Measurements from ENCODE around the gene PACSIN2. TPM values are rescaled to one million over a fixed set of nuclear protein-coding genes. Genes with fewer than 3 reads are reported as not detected.

PACSIN2 gene
- total RNA-seq, 2 experiments from 2014 or later: 33.5 to 35.7 TPM

GRCh38 chr22:42912059-42912458, 102.9 kb downstream of the PACSIN2 start:
- Mint-ChIP-seq H3K27ac (no peak overlapping the region), H3K4me3 (no peak overlapping the region), H3K36me3 (ENCODE audit: low read depth) (no peaks in the 10 kb centered on the region), H3K27me3 (no peaks in the 10 kb centered on the region), H3K4me1 (ENCODE audit: low read depth) (peaks cover 4% of the 10 kb centered on the region), H3K9me3 (no peaks in the 10 kb centered on the region)
- ChIA-PET CTCF (interaction anchor here (2.4 kb wide), 1 partner anchor 10 kb away, joined by 7 read pairs; no protein-coding TSS in a partner anchor), POLR2A (no interaction called here)
- ATAC-seq (no peak), DNase-seq (no peak)
- no peak for TF ChIP-seq CTCF (IDR thresholded peaks at IDR 0.05)
- intact Hi-C loops (cut with micrococcal nuclease): no loop called here

- Mint-ChIP-seq H3K27me3 (no peaks in the 10 kb centered on the region), H3K9me3 (no peaks in the 10 kb centered on the region), H3K4me1 (ENCODE audit: low read depth) (no peaks in the 10 kb centered on the region), H3K36me3 (ENCODE audit: low read depth) (no peaks in the 10 kb centered on the region), H3K4me3 (no peak overlapping the region), H3K27ac (no peak overlapping the region)
- no peak for DNase-seq
- ChIA-PET CTCF (interaction anchor here (1.5 kb wide), 1 partner anchor 16 kb away, joined by 3 read pairs; no protein-coding TSS in a partner anchor), POLR2A (no interaction called here)
- TF ChIP-seq CTCF (IDR thresholded peaks at IDR 0.05): no peak
- no peak for ATAC-seq
- intact Hi-C loops (cut with micrococcal nuclease): no loop called here
Measured at GRCh38 chr22:42910221-42910942, 104.6 kb downstream of the PACSIN2 start.

- Mint-ChIP-seq H3K9me3 (no peaks in the 10 kb centered on the region), H3K27ac (no peak overlapping the region), H3K27me3 (no peaks in the 10 kb centered on the region), H3K4me3 (no peak overlapping the region), H3K4me1 (ENCODE audit: low read depth) (no peaks in the 10 kb centered on the region), H3K36me3 (ENCODE audit: low read depth) (peaks cover 2% of the 10 kb centered on the region)
- ChIA-PET POLR2A (no interaction called here), CTCF (interaction anchor here (1.5 kb wide), 1 partner anchor 15 kb away, joined by 3 read pairs; no protein-coding TSS in a partner anchor)
- no peak for TF ChIP-seq CTCF (IDR thresholded peaks at IDR 0.05)
- ATAC-seq: no peak
- DNase-seq: no peak
- intact Hi-C loops (cut with micrococcal nuclease): no loop called here
Measured at GRCh38 chr22:42909363-42910058, 105.4 kb downstream of the PACSIN2 start.

- DNase-seq (no peak), ATAC-seq (no peak)
- Mint-ChIP-seq H3K36me3 (ENCODE audit: low read depth) (peaks cover 2% of the 10 kb centered on the region), H3K27me3 (no peaks in the 10 kb centered on the region), H3K4me3 (no peak overlapping the region), H3K4me1 (ENCODE audit: low read depth) (no peaks in the 10 kb centered on the region), H3K27ac (no peak overlapping the region), H3K9me3 (no peaks in the 10 kb centered on the region)
- no peak for TF ChIP-seq CTCF (IDR thresholded peaks at IDR 0.05)
- intact Hi-C loops (cut with micrococcal nuclease): no loop called here
- POLR2A ChIA-PET: no interaction called here
- CTCF ChIA-PET: no interaction called here
Measured at GRCh38 chr22:42908374-42908746, 106.6 kb downstream of the PACSIN2 start.
